ENCODE measurements around the gene MYO18A.
"Not testable (repeated sequence)": the region's sequence is repeated elsewhere in the genome, so short reads cannot be mapped to it uniquely, and the experiment has no call there.

Gene MYO18A

DNA sequence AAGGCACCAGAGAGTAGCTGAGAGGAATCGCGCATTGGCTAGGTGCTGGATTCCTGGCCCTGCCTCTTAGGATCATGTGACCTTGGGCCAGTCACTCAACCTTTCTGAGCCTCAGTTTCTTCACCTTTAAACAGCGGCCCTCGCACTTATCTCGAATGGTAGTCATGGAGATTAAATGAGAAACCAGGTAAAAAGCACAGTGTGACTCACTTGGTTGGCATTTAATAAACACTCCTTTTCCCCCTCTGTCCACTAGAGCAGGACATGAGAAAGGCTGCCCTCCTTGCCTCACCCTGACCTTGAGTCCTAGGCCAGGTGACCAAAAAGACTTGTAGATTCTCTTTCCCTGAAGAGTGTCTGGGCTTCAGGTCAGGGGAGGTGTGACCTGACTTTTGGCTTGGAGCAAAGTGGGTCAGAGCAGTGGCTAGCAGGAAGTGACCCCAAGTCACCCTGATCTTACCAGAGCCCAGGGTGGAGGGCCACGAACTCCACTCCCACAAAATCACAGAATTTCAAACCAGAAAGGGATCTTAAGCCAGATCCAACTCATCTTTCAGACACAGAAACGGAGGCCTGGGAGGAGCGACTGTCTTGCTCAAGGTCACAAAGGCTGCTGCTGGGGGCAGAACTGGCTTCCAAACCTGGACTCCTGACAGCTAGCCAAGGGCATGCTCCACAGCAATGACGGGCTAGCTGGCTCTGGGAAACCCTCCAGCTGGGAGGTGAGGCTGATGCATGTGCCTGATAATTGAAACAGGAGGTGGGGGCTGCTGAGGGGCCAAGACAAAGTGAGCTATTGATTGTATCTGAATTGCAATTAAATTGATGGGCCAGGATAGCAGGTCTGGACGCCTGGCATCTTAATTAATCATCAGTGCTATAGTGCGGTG, 72.0 kb downstream of the MYO18A start:
- DNase-seq (ENCODE audit: low spot score) = no peak

DNA sequence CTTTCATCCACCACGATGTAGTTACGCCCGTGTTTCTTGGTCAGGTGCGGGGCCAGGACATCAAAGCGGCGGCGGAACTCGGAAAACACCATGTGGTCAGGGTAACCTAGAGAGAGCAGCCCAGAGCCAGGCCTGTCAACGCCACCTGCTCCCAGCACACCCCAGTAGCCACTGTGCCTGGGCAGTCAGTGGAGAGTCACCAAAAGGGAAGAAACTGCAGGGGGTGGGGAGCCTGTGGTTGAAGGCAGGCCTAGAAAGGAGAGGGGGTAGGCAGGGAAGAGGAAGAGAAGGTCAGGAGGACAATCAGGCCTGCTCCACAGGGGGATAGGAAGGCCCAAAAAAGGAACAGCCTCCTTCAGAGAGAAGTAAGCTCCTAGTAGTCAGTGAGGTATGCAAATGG, 73.1 kb downstream of the MYO18A start:
- no peak for DNase-seq (ENCODE audit: low spot score)

DNA sequence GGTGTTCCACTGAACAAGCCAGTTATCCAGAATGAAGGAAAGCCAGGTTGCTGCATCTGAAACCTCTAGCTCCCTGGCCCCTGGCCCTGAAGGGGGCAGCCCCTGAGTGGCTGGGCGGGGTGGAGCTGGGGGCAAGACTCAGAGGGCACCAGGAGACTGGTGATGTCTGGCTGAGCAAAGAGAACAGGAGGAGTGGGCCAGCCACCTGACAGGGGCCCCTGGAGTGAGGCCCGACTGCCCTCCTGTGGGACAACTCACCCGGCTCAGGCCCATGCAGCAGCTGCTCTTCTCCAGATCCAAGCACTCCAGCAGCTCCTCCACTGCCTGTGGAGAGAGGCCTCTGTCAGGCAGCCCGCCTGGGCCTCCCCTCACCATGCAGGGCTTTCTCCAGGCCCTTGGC, 76.9 kb downstream of the MYO18A start:
- DNase-seq (ENCODE audit: low spot score) = no peak

DNA sequence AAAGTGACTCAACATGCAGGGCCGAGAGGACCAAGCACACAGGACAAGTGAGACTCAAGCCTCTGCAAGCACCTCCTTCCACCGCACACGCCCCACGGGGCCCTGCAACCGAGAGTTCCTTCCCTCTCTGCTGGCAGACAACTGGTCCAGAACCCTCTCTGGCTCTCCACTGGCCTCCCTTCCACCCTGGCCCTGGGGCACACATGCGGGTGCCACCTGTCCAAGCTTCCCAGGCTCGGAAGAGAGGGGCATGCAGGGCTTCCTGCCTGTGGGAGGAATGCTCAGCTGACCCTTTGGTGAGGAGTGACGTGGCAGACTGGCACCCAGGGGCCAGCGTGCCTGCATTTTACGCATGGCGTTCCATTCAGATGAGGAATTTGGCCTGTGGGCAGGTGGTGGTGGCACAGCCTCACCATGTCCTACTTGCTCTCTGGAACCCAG, 77.4 kb downstream of the MYO18A start:
- no peak for DNase-seq (ENCODE audit: low spot score)

DNA sequence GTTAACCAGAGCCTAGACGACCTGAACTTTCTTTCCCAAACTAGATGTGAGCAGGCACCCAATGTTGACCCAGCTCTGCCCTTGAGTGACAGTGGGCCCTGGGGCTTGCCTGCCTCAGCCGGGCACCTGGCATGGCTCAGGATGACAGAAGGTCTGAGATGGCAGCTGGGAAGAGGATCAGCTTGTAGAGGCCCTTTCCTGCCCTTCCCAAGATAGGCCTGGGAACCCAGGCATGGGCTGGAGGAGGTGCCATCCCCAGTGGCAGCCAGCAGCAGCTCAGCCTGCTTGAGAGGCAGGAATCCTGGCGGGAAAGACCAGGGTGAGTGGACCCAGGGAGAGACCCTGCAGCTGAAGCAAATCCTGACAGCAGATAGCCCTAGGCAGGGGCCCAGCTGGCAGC, 78.2 kb downstream of the MYO18A start:
- DNase-seq (ENCODE audit: low spot score) = no peak

DNA sequence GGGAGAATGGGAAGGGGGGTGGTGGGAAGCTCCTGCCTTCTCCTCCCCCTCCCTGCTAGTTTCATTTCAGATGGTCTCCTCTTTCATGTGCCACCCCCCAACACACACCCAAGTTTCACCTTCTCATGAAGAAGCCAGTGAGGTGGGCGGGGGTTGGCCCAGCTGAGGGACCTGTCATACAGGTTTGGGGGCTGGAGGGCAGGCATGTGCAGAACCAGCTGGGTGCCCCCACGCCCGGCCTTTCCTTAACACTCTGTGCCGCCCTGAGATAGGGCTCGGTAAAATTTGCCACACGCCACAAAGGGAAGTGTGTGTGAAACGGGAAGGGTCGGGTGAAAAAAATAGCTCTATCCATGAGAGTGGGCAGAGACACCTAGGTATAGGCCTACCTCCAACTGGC, 79.9 kb downstream of the MYO18A start:
- no peak for DNase-seq (ENCODE audit: low spot score)

DNA sequence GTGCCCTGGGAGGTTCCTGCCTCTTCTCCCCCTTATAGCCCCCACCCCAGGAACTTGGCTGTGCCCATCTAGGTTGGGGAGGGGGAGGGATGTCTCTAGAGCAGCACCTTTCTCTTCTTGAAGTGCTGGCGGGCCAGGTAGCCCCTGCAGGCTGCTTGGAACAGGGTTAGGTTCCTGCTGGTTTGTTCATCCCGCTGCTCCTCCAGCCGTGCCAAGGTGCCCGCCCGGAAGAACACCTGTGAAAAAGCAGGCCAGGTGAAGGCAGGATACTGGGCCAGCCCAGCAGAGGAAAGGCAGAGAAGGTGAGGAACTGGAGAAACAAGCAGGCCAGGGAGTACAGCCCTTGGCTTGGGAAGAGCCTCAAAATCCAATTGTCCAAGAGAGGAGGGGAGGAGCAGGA, 80.7 kb downstream of the MYO18A start:
- DNase-seq (ENCODE audit: low spot score) = no peak

DNA sequence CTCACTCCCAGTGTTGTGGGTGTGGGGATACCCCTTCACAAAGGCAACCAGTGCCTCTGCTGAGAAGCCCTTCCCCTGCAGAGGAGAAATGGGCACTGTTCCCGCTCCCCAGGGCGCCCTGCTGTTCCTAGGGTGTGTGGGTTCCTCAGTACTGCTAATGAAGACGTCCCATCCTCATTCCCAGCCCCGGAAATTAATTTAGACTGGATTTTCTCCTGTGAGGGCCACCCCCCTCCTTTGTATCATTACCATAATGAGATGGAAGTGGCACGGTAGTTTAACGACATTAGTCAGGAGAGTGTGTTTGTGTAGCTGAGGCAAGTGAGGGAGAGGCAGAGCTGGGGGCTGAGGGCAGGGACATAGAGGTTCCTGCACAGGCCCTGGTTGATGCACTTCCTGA, 84.1 kb downstream of the MYO18A start:
- DNase-seq (ENCODE audit: low spot score) = no peak

DNA sequence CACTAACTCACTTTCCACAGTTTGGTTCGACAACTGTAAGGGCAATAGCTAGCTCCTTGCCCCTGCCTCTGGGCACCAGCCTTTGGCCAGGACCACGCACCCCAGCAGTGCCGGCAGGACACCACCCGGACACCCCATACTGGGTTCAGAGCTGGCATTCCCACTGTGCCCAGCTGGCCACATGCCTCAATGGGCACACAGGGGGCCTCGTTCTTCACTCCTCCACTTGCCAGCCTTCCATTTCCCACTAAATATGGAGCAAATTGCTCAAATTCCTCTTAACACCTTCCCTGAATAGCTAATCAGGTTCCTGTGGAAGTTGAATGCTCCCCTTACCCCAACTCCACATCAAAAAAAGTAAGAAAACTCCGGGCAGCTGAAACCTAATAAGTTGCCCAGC, 84.8 kb downstream of the MYO18A start:
- DNase-seq (ENCODE audit: low spot score) = no peak

DNA sequence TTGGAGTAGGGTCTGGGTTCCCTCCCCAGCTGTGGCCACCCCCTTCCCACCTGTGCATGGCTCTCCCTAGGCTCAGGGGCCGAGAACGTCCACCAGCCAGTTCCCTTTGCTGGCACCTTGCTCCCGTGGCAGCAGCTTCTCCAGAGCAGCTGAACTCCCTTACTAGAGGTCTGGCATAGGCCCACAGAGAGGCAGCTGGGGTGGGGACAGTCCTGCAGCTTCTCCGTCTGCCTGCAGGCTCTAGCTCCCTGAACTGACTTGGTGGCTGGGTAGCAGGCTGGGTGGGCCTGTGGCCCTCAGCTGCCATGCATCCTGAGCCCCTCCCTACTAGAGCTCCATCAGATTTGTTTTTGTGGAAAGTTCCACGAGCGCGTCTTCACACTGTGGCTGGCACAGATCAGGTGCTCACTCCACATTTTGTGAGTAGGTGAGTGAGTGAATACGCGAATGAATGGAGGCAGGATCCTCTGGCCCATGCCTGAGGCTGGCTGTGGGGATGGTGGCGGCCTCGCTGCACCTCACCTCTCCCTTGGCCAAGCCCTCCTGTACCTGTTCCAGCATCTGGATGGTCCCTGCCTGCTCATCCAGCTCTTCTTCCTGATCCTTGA, 86.0 kb downstream of the MYO18A start:
- DNase-seq (ENCODE audit: low spot score) = no peak

DNA sequence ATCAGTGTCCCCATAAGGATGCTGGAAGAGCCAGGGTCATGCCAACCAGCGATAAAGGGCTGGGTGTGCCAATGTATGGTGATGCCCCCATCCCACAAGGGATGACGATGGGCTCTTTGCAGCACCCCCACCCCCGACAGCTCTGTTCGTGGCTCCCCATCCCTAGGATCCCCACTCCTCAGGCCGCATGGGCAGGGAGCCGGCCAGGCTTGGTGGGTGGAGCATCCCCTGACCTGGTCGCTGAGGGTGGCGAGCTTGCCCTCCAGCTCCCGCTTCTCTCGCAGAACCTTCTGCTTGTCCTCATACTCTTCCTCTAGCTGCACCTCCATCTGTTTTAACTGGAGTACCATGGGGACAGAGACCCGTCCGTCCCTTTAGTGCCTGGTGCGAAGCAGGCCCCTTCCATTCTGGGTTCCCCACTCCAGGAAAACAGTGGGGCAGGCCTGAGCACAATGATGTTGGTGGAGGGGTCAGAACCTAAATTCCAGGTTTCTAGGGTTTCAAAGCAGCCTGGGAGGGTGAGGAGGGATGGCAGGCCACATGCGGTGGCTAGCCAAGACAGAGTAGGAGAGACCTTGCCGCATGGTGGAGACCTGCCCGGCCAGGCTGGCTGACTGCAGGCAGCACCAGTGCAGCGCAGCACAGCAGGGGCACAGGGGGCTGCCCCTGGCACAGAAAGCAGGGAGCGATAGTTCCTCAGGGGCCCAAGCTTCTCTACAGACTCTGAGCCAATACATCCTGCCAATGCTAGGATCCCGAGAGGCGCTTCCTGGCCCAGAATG, 86.9 kb downstream of the MYO18A start:
- DNase-seq (ENCODE audit: low spot score) = no peak

DNA sequence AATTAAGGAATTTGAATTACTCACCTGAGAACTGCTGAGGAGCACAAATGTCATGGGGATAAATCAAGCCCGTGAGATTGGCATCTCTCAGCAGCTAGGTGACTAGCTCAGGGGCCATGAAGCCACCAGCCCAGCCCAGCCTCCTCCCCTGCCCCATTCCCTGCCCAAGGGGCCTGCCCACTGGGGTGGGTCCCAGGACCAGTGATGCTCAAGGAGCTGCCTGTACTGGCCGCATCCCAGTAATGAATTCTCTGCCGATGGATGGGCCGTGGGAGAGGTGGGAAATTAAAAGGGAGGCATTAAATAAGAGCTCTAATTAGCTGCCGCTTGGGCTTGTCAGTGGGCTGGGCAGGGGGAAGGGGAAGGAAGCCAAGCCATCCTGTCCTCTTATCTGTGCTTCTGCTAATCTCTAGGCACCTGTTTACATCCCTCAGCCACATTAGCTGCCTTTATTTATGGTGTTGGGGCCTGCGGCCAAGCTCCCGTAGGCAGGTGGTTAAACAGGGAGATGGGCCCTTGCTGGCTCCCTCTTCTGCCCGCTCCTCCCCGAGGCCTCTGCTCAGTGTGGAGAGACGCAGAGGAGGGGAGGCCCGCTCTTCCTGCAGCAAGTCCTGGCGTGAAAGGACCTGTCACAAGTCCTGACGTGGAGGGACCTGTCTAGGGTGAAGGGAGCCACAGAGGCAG, 88.5 kb downstream of the MYO18A start:
- no peak for DNase-seq (ENCODE audit: low spot score)

DNA sequence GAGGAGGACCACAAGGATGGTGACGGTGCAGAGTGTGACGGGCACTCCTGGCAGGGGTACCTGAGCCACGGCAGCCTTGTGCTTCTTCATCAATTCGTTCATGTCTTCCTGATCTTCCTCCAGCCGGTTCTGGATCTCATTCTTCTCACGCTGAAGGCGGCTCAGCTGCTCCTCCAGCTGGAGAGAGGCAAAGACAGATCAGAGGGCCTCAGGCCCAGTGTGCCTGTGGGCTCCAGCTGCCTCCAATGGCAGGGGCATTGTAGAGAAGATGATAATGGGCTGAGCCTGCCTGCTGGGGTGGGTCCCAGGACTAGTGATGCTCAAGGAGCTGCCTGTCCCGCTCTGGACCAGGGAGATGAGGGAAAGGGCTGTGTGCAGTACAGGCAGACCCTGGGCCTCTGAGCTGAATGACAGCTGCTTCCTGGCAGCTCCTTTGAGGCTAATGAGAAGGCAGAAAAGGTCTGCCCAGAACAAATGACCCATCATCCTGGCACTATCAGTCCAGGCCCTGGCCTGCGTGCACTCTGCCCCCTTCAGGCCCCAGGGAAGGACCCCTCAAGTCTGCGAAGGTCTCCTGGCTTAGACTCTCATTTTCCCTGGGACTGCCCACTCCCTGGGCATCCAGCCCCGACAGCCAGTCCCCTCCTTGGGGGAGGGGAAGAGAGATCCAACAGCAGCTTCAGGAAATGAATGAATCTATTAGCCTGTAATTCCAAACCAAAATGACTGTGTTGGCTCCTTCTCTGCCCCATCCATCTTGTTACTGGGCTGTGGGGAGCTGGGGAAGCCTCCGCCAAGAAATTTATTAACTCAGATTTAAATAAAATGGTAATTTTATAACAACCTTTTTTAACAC, 89.2 kb downstream of the MYO18A start:
- DNase-seq (ENCODE audit: low spot score) = no peak

DNA sequence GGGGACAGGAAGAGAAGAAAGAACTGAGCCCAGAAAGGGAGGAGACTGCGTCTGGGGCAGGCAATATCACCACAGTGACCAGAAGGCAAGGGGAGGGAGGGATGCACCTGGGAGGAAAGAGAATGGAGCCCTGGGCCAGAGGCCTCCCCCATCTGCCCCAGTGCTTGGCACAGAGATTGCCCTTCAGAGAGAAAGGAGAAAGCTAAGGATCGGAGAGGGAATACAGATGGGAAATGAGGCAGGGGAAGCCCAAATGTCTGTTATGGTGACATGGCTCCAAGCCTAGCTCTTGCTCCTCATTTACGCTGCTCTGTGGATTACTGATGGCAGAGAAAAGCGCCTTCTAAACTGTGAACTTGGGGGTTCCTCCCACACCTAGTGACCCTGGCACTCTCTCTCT, 90.1 kb downstream of the MYO18A start:
- no peak for DNase-seq (ENCODE audit: low spot score)

DNA sequence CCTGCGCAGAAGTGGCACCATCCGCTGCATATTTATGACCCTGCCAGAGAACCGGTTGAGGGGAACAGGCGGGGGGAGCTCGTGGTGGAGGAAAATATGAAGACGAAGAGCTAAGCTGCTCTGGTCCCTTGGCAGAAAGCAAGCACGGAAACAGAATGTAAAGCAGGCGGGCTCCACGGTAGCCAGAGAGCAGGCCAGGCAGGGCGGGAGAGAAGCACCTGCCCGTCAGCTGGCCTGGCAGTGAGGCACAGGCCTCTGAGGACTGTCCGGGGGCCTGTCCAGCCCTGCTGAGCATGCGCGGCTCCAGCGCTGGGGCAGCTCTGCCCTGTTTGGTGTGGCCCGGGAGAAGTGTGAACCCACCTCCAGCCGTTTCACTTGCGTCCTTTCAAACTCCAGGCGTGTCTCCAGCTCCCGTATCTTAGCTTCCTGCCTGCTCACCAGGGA, 90.6 kb downstream of the MYO18A start:
- DNase-seq (ENCODE audit: low spot score) = no peak

DNA sequence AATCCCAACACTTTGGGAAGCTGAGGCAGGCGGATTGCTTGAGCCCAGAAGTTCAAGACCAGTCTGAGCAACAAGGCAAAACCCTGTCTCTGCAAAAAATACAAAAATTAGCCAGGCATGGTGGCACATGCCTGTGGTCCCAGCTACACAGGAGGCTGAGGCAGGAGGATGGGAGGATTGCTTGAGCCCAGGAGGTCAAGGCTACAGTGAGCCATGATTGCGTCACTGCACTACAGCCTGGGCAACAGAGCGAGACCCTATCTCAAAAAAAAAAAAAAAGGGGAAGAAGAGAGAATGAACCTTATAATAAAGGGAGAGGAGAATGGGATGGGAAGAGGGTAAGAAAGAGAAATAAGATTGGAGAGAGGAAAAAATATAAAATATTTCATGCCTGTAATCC, 91.4 kb downstream of the MYO18A start:
- DNase-seq (ENCODE audit: low spot score) = not testable (repeated sequence)

DNA sequence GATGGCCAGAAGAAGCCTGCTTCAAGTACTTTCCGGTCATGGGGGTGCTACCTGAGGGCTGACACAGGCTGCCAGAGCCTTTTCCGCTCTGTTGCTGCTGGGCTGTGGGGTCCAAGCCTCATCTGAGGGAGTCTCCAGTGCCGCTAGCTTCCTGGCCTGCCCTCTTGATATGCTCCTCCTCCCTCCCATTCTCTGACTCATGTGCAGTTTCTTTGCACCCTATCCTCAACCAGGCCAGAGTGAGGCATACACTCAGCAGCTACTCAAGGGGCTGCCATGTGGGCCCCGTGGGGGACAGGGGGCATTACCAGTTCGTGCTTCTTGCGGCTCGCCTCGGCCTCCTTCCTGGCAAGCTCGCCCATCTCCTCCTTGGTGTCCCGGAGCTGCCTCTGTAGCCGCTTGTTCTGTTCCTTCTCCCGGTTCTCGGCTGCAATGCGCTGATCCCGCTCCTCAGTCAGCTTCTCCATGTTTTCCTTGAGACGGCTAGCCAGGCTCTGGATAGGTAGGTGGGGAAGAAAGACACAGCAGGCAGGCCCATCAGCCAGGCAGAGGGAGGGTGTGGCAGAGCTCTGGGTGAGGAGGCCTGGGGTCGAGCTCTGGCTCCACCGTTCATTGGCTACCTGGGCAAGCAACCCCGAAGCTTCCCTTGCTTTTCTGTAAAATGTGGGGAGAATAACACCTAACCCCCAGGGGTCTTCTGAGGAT, 93.4 kb downstream of the MYO18A start:
- DNase-seq (ENCODE audit: low spot score) = no peak

DNA sequence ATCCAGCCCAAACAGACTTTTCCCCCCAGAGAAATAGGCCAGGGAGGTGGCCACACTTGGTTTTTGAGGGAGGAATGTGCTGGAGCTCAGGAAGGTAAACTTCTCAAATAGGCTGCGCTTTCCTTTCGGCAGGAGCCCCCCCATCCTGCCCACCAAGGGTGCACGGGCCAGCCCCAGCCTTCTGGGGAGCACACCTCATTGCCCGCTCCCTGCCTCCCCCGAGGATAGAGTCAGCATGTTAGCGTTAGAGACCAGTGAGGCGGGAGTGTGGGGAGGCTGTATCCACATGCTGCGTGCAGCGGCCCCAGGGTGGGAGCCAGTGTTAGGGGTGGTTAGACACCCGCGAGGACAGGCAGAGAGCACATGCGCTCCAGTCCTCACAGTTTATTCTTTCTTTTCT, 95.0 kb downstream of the MYO18A start:
- no peak for DNase-seq (ENCODE audit: low spot score)

DNA sequence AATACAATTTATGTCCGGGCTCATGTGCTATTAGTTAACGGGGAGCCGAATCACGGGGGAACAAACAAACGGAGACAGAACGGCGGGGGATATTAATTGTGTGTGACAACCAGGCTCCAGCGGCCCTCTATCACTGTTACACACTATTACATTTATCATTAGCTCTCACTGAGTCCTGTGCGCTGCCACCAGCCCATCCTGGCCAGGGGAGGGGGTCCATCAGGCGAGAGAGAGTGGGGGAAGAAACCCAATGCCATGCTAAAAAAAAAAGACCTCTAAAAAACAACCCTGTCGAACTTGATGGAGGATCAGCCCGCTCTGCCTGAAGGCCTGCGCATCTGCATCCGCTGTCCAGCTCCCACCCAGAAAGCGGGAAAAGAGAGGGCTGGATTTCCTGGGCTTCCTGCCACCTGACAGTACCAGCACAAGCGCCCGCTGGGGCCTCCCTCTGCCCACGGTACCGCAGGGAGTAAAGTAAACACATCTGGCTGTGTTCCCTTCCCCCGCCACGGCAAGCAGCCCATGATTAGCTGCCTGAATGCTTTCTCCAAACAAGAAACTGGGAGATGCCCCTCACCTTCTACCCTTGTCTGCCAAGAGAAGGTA, 95.6 kb downstream of the MYO18A start:
- DNase-seq (ENCODE audit: low spot score) = no peak

DNA sequence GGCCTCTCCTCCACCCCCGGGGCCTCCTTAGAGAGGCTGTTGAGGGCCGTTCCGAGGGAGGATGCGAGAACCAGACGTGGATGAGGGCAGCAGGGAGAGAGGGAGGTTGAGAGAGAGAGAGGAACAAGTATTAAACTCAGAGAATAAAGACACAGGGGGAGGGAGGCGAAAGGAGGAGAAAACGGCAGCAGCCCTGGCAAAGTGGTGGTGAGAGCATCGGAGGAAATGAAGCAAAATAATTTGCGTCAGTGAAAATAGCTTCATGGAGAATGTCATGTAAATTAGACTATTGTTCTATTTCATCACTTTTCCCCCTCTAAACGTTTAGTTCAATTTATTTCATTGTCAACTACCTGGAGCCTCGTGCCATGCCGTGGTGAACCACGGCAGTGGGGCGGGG, 99.2 kb downstream of the MYO18A start:
- no peak for DNase-seq (ENCODE audit: low spot score)
